ENCODE results near the gene FARSA.
"Not testable (repeated sequence)": the region's sequence is repeated elsewhere in the genome, so short reads cannot be mapped to it uniquely, and the experiment has no call there.

The FARSA gene

GRCh38 chr19:12937927-12938778, 4.6 kb upstream of the FARSA start, which contains the start of gene CALR:
Gene CALR (plus strand): TSS chr19:12938609. CDS start chr19:12938680, 71 bp downstream.
- DNase-seq (ENCODE audit: low read depth), result peak; percentile 98

DNA sequence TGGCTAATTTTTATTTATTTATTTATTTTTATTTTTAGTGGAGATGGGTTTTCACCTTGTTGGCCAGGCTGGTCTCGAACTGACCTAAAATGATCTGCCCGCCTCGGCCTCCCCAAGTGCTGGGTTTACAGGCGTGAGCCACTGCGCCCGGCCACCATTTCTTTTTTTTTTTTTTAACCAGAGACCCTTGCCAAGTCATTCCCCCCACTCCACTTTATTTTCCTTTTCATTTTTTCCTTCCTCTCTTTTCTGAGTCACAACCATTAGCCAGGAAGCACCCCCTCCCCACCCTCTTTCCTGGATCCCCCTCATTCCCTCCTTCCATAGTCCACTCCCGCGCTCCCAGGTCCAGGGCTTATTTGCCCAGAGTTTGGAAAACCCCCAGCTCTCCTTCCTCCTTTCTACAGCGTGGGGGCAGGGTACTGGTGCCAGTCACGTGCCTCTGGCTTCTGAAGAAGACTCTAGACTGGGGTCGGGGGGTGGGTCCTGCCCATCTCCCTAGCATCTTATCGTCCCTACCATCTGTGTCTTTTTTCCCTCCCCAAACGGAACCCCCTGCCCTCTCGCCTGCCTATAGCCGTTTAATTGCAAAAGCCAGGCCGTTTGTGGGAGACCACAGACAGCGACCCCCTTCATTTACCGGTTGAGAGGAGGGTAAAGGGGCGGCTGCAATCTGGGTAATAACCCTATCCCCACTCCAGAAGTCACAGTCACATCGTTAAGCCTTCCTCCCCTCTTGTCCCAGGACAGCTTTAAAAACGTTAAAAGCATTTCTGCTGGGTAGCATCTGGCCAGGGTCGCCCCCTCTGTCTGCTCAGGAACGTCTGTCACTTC, 3.8 kb upstream of the FARSA start:
- no peak for DNase-seq (ENCODE audit: low read depth)

GRCh38 chr19:12936582-12936981, 3.1 kb upstream of the FARSA start:
- no peak for DNase-seq (ENCODE audit: low read depth)

- DNase-seq (ENCODE audit: low read depth), result no peak
These were observed 1.6 kb upstream of the FARSA start for GRCh38 chr19:12935071-12935470.

DNA sequence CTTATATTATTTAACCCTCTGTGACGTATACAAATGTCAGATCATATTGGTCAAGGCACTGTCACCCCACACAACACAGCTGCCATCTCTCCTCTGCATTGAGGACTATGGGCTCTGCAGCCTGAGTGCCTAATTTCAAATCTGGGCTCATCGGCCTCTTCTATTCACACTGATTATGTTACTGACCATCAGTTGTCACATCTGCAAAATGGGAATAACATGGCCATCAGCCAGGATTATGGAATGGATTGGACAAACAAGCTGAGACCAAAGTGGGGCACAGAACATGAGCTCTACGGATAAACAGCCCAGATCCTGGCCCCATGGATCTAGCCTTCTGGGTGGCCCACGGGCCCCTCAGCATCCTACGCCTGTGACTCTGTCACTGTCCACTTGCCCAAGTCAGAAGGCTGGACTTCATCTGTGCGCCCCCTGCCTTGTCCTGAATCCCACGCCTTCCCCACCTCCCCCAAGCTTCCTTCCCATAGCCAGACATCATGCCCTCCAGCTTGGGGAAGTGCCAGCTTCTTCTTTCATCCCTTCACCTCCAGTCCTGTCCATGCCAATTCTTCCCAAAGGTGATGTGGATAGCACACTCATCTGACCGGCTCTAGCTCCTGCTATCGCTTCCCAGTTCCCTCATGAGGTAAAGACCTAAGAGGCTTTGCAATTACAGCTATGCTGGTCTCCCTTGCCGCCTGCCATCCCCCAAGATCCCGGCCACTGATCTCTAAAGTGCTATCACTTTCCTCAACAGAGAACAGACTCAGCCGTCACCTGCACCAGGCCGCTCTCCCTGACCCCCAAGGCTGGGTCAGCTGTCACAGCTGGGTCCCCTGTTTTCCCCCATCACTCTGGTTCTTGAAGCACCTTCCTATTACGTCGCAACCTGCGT, 872 bp downstream of the FARSA start:
- no peak for DNase-seq (ENCODE audit: low read depth)

GRCh38 chr19:12930002-12930645, 3.4 kb downstream of the FARSA start:
- no peak for DNase-seq (ENCODE audit: low read depth)

DNA sequence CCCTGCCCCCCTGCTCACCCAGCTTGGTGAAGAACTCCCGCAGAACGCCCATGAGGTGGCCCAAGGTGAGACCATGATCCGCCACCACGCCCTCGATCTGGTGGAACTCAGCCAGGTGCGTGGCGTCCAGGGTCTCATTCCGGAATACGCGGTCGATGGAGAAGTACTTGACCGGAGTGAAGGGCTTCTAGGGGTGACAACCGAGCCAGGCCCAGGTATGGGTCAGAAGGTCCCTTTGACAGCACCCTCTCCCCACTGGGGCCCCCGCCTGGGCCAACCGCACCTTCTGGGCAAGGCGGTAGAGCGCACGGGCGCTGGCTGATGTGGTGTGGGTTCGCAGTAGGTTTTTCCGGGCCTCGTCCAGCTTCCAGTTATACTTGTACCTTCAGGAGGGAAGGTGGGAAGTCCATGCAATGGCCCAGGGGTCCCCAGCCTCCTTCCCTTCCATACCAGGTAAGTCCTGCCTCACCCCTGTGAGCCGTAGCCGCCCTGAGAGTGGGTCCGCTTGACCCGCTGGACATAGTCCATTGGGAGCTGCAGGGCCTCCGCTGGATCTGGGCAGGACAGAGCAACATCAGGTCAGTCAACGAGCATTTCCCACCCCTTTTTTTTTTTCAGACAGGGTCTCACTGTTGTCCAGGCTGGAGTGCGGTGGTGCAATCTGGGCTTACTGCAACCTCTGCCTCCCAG, 8.7 kb downstream of the FARSA start:
- DNase-seq (ENCODE audit: low read depth), result no peak

- DNase-seq (ENCODE audit: low read depth), result no peak
These were observed 10.6 kb downstream of the FARSA start for GRCh38 chr19:12922959-12923358.

GRCh38 chr19:12921047-12921446, 12.5 kb downstream of the FARSA start:
- DNase-seq (ENCODE audit: low read depth), result no peak

DNA sequence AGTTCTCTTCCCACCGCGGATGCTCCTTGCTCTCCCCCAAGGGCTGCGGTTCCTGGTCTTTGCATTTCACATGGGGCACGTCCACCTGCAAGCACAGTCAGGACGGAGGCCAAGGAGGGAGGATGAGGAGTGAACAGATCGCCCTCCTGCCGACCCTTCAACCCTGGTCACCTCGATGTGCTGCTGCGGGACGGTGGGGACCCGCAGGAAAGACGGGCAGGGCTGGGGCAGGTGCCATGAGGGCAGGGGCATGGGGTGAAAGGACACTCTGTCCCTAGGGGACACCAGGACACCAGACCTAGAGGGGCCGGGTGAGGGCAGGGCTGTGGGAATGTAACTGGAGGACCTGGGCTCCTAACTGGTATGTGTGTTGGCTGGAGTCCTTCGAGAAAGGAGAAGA, 15.3 kb downstream of the FARSA start:
- no peak for DNase-seq (ENCODE audit: low read depth)

DNA sequence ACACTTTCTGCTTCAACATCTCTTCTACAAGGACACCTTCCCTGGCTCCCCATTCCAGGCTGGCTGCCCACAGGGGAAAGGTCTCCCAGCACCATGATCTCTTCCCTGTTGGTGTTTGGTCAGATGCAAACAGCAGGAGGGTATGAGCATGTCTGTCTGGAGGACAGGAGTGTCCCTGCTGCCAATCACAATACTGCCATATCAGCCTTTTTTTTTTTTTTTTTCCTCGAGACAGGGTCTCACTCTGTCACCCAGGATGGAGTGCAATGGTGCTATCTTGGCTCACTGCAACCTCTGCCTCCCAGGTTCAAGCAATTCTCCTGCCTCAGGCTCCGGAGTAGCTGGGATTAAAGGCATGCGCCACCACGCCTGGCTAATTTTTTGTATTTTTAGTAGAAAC, 17.7 kb downstream of the FARSA start:
- not testable (repeated sequence) for DNase-seq (ENCODE audit: low read depth)

DNA sequence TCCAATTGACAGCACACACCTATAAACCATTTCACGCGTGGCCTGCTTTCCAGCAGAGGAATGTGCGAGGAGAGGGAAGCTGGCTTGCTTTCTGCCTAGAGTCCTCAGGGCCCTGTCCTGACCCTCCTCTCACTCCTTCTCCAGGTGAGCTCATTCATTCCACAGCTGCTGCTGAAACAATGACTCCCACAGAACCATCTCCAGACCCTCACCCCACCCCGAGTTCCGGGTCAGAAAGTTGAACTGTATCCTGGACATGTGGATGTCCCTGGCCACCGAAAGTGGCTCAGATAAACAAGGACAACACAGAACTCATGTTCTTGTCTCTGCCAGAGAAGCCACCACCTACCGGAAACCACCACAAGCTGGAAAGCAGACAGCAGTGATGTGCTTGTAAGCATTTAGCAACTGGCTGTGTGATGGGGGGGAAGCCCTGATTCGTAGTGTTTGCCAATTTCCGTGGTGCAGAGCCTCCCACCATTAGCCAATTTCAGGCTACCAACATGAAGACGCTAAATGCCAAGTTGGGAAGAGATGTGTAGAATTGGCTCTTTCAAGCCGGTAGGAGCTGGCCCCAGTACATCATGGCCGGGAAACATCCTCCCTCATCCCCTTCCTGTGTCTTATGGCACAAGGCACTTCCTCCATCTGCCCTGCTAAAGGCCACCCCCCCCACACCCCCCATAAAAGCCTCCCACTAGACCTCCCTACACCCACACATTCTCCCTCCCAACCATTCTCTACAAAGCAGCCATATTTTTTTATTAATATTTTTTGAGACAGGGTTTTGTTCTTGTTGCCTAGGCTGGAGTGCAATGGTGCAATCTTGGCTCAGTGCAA, 19.4 kb downstream of the FARSA start:
- DNase-seq (ENCODE audit: low read depth), result no peak

GRCh38 chr19:12913011-12913561, 20.4 kb downstream of the FARSA start:
- no peak for DNase-seq (ENCODE audit: low read depth)

- no peak for DNase-seq (ENCODE audit: low read depth)
These were observed 20.9 kb downstream of the FARSA start for GRCh38 chr19:12912571-12912970.

DNA sequence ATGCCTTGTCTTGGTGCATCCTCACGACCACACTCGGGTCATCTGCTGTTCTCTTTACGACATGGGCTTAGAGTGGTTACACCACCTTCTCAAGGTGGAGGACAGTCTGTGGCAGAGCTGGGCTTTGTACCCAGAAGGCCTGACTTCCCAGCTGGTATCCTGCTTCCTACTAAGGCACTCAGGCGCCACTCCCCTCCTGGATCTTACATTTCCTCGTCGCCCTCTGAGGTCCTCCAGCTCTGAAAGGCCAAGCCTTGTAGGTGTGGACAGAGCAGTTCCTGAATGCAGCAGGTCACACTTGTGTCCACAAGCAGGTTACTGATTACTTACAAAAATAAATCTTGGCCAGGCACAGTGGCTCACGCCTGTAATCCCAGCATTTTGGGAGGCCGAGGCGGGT, 26.3 kb downstream of the FARSA start:
- DNase-seq (ENCODE audit: low read depth), result no peak

GRCh38 chr19:12899891-12900518, 33.5 kb downstream of the FARSA start:
- no peak for DNase-seq (ENCODE audit: low read depth)

DNA sequence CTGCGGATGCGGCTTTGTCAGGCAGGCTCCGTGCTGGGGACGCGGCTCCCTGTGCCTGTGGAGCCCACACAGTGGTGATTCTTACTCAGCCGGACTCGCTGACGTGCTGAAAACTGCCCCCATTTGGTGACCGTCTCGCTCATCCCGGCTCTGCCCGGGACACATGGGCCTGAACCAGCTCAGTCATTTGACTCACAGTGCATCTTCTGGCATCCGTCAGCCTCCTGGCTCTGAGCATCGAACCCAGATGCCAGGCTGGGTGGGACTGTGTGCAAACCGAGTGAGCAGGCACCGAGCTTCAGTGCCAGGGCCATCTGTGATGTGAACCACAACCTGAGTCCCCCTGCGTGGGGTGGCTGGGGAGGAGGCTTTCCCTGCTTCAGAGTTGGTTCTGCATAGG, 37.1 kb downstream of the FARSA start:
- DNase-seq (ENCODE audit: low read depth), result no peak

- no peak for DNase-seq (ENCODE audit: low read depth)
These were observed 39.9 kb downstream of the FARSA start for GRCh38 chr19:12893582-12893981.

DNA sequence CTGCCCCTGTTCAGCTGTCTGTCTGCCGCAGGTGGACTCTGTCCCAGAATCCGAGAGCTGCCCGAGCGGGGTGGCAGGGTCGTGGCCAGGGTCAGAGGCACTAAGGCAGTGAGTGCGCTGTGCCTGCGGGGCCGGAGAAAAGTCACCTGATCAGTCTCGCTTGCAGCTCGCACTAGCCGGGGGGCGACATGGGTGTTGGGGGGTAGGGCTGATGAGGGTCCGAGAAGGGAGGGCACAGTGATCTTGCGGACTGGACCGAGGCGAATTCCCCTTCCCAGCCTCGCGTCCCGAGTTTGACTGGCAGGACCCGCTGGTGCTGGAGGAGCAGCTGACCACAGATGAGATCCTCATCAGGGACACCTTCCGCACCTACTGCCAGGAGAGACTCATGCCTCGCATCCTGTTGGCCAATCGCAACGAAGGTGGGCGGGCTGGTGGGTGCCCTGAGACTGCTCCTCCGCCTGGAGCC, 41.9 kb downstream of the FARSA start:
- no peak for DNase-seq (ENCODE audit: low read depth)
